Measurements from ENCODE around the gene CLDN4.
"Not testable (repeated sequence)": the region's sequence is repeated elsewhere in the genome, so short reads cannot be mapped to it uniquely, and the experiment has no call there.

Gene CLDN4

GRCh38 chr7:73834626-73835191 lies 3.9 kb downstream of the CLDN4 start (continued):
- TF ChIP-seq ZNF398 (tag by site-specific recombination; IDR thresholded peaks at IDR 0.05), result no peak
- TF ChIP-seq ZNF324 (tag by site-specific recombination; IDR thresholded peaks at IDR 0.05), result no peak
- TF ChIP-seq SALL2 (tag by site-specific recombination; IDR thresholded peaks at IDR 0.05; ENCODE audit: borderline replicate concordance), result no peak
- no peak for TF ChIP-seq ZNF426 (tag by site-specific recombination; IDR thresholded peaks at IDR 0.05)
- TF ChIP-seq REPIN1 (tag by site-specific recombination; IDR thresholded peaks at IDR 0.05; ENCODE audit: low read depth), result no peak
- TF ChIP-seq ZNF140 (tag by site-specific recombination; IDR thresholded peaks at IDR 0.05), result no peak
- no peak for TF ChIP-seq INSM2 (tag by site-specific recombination; IDR thresholded peaks at IDR 0.05)
- no peak for TF ChIP-seq ZNF510 (tag by site-specific recombination; IDR thresholded peaks at IDR 0.05; ENCODE audit: insufficient replicate concordance)

GRCh38 chr7:73837167-73837566 lies 6.4 kb downstream of the CLDN4 start:
- TF ChIP-seq ZBTB8A (tag by site-specific recombination; IDR thresholded peaks at IDR 0.05), result peak; percentile 35; the same call in 1 of the 2 replicates
- TF ChIP-seq ZNF623 (tag by site-specific recombination; IDR thresholded peaks at IDR 0.05), result peak; percentile 58
- peak; percentile 61 for TF ChIP-seq ZNF426 (tag by site-specific recombination; IDR thresholded peaks at IDR 0.05)
- TF ChIP-seq ZNF394 (tag by site-specific recombination; IDR thresholded peaks at IDR 0.05; ENCODE audit: borderline replicate concordance), result peak; percentile 77; the same call in 1 of the 2 replicates
- TF ChIP-seq ZNF518A (tag by site-specific recombination; conservative IDR thresholded peaks at IDR 0.05; ENCODE audit: low read depth), result peak; percentile 71
- peak; percentile 34; the same call in 1 of the 2 replicates for TF ChIP-seq REST (tag by site-specific recombination; IDR thresholded peaks at IDR 0.05)
- 0 out of 2 replicates have a peak, but pooled peaks have one; percentile 22 for TF ChIP-seq ZNF629 (tag by site-specific recombination; IDR thresholded peaks at IDR 0.05)
- 0 out of 2 replicates have a peak, but pooled peaks have one; percentile 26 for TF ChIP-seq ZNF558 (tag by site-specific recombination; IDR thresholded peaks at IDR 0.05)
- TF ChIP-seq ZBTB11 (tag by site-specific recombination; conservative IDR thresholded peaks at IDR 0.05; ENCODE audit: low read depth), result peak; percentile 47
- not testable (repeated sequence) for H3K36me3 ChIP-seq (ENCODE audit: control insufficient read depth in 2 of 2, insufficient read depth in 1 of 2, low read length in 2 of 2); H3K9me3 ChIP-seq (ENCODE audit: control insufficient read depth, insufficient read depth, low read depth, low read length); H3K27ac ChIP-seq (ENCODE audit: extremely low read depth, low read depth, low read length); H3K4me3 ChIP-seq (ENCODE audit: low read depth, low read length); H3K4me1 ChIP-seq (ENCODE audit: control insufficient read depth, insufficient read depth, low read length)
- ChIA-PET CTCF (interaction anchor here (0.6 kb wide), 2 partner anchors 192 to 317 kb away, joined by 3 read pairs; no protein-coding TSS in a partner anchor), POLR2A (interaction anchor here (0.6 to 1.0 kb wide), 2 partner anchors 13 to 116 kb away, joined by 3 read pairs; no protein-coding TSS in a partner anchor)
